H1 (cell line): ENCODE measurements around the gene SV2A. TPM values are rescaled to one million over a fixed set of nuclear protein-coding genes. Genes with fewer than 3 reads are reported as not detected.

ENCODE experiments used
- ASH2L ChIP-seq: fragments of 200-600, 300-600 bp; sonication (generic); IDR thresholded peaks from one replicate; pipeline ENCODE4 v1.7.1; 2017; ENCODE audit warnings: low read length
- GTF2F1 ChIP-seq: IDR thresholded peaks from 2 replicates; pipeline ENCODE4 v1.6.1; 2012; ENCODE audit warnings: low read depth, low read length, improper control_type of control experiment, borderline replicate concordance
- HDAC6 ChIP-seq: IDR thresholded peaks from one replicate; pipeline ENCODE4 v1.7.1; 2012; ENCODE audit warnings: low read depth, mild to moderate bottlenecking, inconsistent platforms, low read length, moderate library complexity
- JUN ChIP-seq: IDR thresholded peaks from 2 replicates; pipeline ENCODE4 v1.6.1; 2011; ENCODE audit warnings: low read depth, mild to moderate bottlenecking, improper control_type of control experiment, low read length
- JUND ChIP-seq: IDR thresholded peaks from 2 replicates; pipeline ENCODE4 v1.6.1; 2011; ENCODE audit warnings: mild to moderate bottlenecking, improper control_type of control experiment, low read length
- KDM5A ChIP-seq: fragments of 200-600 bp; IDR thresholded peaks from 2 replicates; pipeline ENCODE4 v1.7.1; 2012; ENCODE audit warnings: mild to moderate bottlenecking, low read length, inconsistent platforms, mixed read lengths
- RNF2 ChIP-seq: fragments of 200-900, 300-1000 bp; sonication (generic); IDR thresholded peaks from 2 replicates; pipeline ENCODE4 v1.7.1; 2016; ENCODE audit warnings: borderline replicate concordance, low read depth, mild to moderate bottlenecking, antibody characterized with exemption, low read length; ENCODE audit not compliant: poor library complexity, severe bottlenecking; ENCODE audit errors: missing control alignments
- SIRT6 ChIP-seq: IDR thresholded peaks from one replicate; pipeline ENCODE4 v1.7.1; 2012; ENCODE audit warnings: low read length, inconsistent platforms
- YY1 ChIP-seq: IDR thresholded peaks from 2 replicates; pipeline ENCODE4 v1.6.1; 2011; ENCODE audit warnings: low read depth, mild to moderate bottlenecking, low read length
- polyA plus RNA-seq, 7 experiments: library from polyadenylated mRNA; depleted of rRNA in 3 of 7; stranded (reverse) in 5 of 7; unstranded in 2 of 7; fragments of >200 nt in 5 of 7; fragments of 200-250 nt in 2 of 7; gene quantifications; 1 replicate in 5 of 7; 2 replicates in 1 of 7; 4 replicates in 1 of 7; pipeline versions ENCODE4 v1.2.1 to v1.2.3, GENCODE V29; 2011 to 2013; ENCODE audit warnings: missing spikeins in 2 of 7, mixed read lengths in 2 of 7
- total RNA-seq: library from RNA; stranded (reverse); fragmentation: NEBNext Ultra II Directional; extraction: Animal tissue kit (Norgen Biotek cat#: 25700); gene quantifications from 2 replicates; pipeline ENCODE4 v1.2.1, GENCODE V29; 2021
- TF ChIP-seq, protein P1 (sequence below): fragments of 300-600 bp; sonication (generic); IDR thresholded peaks from 2 replicates; pipeline ENCODE4 v1.7.1; 2012; ENCODE audit warnings: low read length, moderate library complexity, mild to moderate bottlenecking, inconsistent platforms; ENCODE audit not compliant: insufficient replicate concordance
- TF ChIP-seq, protein P2 (sequence below): IDR thresholded peaks from 2 replicates; pipeline ENCODE4 v1.6.1; 2011; ENCODE audit warnings: low read length, improper control_type of control experiment

SV2A gene
- total and polyA plus RNA-seq, 2 of the 8 experiments (the other 6 are each of a cell fraction or from before 2014, with no cell fraction given), result 41.8 to 51.8 TPM

DNA sequence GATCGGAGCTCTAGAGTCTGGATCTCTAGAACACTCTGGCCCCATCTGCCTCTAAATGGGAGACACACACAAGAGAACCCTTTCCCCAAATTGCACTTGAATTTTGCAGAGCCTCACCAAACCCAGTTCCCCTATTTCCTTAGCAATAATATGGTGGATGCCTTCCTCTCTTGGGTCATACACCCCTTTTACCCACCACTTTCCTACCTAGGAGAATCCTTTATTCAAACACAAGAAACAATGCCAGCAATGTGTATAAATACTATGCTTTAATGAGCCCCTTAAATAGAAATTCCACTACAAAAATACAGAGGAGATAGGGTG is 10.7 kb upstream of the SV2A start (continued):
- TF ChIP-seq, protein P1, sequence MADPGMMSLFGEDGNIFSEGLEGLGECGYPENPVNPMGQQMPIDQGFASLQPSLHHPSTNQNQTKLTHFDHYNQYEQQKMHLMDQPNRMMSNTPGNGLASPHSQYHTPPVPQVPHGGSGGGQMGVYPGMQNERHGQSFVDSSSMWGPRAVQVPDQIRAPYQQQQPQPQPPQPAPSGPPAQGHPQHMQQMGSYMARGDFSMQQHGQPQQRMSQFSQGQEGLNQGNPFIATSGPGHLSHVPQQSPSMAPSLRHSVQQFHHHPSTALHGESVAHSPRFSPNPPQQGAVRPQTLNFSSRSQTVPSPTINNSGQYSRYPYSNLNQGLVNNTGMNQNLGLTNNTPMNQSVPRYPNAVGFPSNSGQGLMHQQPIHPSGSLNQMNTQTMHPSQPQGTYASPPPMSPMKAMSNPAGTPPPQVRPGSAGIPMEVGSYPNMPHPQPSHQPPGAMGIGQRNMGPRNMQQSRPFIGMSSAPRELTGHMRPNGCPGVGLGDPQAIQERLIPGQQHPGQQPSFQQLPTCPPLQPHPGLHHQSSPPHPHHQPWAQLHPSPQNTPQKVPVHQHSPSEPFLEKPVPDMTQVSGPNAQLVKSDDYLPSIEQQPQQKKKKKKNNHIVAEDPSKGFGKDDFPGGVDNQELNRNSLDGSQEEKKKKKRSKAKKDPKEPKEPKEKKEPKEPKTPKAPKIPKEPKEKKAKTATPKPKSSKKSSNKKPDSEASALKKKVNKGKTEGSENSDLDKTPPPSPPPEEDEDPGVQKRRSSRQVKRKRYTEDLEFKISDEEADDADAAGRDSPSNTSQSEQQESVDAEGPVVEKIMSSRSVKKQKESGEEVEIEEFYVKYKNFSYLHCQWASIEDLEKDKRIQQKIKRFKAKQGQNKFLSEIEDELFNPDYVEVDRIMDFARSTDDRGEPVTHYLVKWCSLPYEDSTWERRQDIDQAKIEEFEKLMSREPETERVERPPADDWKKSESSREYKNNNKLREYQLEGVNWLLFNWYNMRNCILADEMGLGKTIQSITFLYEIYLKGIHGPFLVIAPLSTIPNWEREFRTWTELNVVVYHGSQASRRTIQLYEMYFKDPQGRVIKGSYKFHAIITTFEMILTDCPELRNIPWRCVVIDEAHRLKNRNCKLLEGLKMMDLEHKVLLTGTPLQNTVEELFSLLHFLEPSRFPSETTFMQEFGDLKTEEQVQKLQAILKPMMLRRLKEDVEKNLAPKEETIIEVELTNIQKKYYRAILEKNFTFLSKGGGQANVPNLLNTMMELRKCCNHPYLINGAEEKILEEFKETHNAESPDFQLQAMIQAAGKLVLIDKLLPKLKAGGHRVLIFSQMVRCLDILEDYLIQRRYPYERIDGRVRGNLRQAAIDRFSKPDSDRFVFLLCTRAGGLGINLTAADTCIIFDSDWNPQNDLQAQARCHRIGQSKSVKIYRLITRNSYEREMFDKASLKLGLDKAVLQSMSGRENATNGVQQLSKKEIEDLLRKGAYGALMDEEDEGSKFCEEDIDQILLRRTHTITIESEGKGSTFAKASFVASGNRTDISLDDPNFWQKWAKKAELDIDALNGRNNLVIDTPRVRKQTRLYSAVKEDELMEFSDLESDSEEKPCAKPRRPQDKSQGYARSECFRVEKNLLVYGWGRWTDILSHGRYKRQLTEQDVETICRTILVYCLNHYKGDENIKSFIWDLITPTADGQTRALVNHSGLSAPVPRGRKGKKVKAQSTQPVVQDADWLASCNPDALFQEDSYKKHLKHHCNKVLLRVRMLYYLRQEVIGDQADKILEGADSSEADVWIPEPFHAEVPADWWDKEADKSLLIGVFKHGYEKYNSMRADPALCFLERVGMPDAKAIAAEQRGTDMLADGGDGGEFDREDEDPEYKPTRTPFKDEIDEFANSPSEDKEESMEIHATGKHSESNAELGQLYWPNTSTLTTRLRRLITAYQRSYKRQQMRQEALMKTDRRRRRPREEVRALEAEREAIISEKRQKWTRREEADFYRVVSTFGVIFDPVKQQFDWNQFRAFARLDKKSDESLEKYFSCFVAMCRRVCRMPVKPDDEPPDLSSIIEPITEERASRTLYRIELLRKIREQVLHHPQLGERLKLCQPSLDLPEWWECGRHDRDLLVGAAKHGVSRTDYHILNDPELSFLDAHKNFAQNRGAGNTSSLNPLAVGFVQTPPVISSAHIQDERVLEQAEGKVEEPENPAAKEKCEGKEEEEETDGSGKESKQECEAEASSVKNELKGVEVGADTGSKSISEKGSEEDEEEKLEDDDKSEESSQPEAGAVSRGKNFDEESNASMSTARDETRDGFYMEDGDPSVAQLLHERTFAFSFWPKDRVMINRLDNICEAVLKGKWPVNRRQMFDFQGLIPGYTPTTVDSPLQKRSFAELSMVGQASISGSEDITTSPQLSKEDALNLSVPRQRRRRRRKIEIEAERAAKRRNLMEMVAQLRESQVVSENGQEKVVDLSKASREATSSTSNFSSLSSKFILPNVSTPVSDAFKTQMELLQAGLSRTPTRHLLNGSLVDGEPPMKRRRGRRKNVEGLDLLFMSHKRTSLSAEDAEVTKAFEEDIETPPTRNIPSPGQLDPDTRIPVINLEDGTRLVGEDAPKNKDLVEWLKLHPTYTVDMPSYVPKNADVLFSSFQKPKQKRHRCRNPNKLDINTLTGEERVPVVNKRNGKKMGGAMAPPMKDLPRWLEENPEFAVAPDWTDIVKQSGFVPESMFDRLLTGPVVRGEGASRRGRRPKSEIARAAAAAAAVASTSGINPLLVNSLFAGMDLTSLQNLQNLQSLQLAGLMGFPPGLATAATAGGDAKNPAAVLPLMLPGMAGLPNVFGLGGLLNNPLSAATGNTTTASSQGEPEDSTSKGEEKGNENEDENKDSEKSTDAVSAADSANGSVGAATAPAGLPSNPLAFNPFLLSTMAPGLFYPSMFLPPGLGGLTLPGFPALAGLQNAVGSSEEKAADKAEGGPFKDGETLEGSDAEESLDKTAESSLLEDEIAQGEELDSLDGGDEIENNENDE, result no peak
- TF ChIP-seq KDM5A (no peak), SIRT6 (no peak), YY1 (no peak), JUN (no peak), RNF2 (no peak), GTF2F1 (no peak), HDAC6 (no peak), JUND (no peak), ASH2L (no peak)
- TF ChIP-seq, protein P2, sequence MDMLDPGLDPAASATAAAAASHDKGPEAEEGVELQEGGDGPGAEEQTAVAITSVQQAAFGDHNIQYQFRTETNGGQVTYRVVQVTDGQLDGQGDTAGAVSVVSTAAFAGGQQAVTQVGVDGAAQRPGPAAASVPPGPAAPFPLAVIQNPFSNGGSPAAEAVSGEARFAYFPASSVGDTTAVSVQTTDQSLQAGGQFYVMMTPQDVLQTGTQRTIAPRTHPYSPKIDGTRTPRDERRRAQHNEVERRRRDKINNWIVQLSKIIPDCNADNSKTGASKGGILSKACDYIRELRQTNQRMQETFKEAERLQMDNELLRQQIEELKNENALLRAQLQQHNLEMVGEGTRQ, result no peak
